Measurements from ENCODE around the gene LIG1. TPM values are rescaled to one million over a fixed set of nuclear protein-coding genes. Genes with fewer than 3 reads are reported as not detected.
A peak's percentile ranks its signal among the peaks of the same experiment; 100 is the strongest.
"Not testable (repeated sequence)": the region's sequence is repeated elsewhere in the genome, so short reads cannot be mapped to it uniquely, and the experiment has no call there.

Gene LIG1
- total RNA-seq, 1 experiment from 2014 or later = 204 TPM

GRCh38 chr19:48085076-48085475 lies 85.1 kb downstream of the LIG1 start:
- H3K4me3 ChIP-seq (ENCODE audit: low read depth, low read length, poor library complexity, severe bottlenecking) = no peak overlapping the region
- DNase-seq (ENCODE audit: low spot score) = peak; percentile 55
- H3K4me1 ChIP-seq (ENCODE audit: insufficient read depth, low read length, poor library complexity, severe bottlenecking) = peaks cover 29% of the 10 kb centered on the region
- H3K9me3 ChIP-seq (ENCODE audit: low read depth, low read length, poor library complexity, severe bottlenecking) = no peaks in the 10 kb centered on the region
- no peaks in the 10 kb centered on the region for H3K36me3 ChIP-seq (ENCODE audit: insufficient read depth, low read length, poor library complexity, severe bottlenecking)
- intact Hi-C loops (cut with micrococcal nuclease; ENCODE audit: unreplicated experiment) = no loop called here
- TF ChIP-seq, protein P1, sequence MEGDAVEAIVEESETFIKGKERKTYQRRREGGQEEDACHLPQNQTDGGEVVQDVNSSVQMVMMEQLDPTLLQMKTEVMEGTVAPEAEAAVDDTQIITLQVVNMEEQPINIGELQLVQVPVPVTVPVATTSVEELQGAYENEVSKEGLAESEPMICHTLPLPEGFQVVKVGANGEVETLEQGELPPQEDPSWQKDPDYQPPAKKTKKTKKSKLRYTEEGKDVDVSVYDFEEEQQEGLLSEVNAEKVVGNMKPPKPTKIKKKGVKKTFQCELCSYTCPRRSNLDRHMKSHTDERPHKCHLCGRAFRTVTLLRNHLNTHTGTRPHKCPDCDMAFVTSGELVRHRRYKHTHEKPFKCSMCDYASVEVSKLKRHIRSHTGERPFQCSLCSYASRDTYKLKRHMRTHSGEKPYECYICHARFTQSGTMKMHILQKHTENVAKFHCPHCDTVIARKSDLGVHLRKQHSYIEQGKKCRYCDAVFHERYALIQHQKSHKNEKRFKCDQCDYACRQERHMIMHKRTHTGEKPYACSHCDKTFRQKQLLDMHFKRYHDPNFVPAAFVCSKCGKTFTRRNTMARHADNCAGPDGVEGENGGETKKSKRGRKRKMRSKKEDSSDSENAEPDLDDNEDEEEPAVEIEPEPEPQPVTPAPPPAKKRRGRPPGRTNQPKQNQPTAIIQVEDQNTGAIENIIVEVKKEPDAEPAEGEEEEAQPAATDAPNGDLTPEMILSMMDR (conservative IDR thresholded peaks at IDR 0.05; ENCODE audit: low read depth, low read length) = no peak
- no peak for TF ChIP-seq EZH2 (IDR thresholded peaks at IDR 0.05; ENCODE audit: borderline replicate concordance, low read depth, low read length, poor library complexity, severe bottlenecking)
- CTCF ChIA-PET = interaction anchor here (1.4 kb wide), 1 partner anchor 122 kb away, joined by 3 read pairs; no protein-coding TSS in a partner anchor
- BruUV-seq (replicated peaks) = no TSS peak
- POLR2A ChIA-PET (ENCODE audit: low non-redundant PET) = no interaction called here
- peak overlapping the region; percentile 73 for H3K27ac ChIP-seq (ENCODE audit: low read depth, low read length, poor library complexity, severe bottlenecking)
- H3K27me3 ChIP-seq (replicated peaks; ENCODE audit: insufficient read depth, low read depth, low read length, poor library complexity) = no peaks in the 10 kb centered on the region

DNA sequence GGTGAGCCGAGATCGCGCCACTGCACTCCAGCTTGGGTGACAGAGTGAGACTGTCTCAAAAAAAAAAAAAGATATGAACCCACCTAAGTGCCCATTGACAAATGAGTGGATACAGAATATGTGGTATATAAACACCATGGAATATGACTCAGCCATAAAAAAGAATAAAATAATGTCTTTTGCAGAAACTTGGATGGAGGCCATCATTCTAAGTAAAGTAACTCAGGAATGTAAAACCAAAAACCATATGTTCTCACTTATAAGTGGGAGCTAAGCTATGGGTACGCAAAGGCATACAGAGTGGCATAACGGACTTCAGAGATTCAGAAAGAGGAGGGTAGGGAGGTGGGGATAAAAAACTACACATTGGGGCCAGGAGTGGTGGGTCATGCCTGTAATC lies 89.0 kb downstream of the LIG1 start:
- no TSS peak for BruUV-seq (replicated peaks)
- Histone ChIP-seq H3K4me3 (ENCODE audit: low read depth, low read length, poor library complexity, severe bottlenecking) (no peak overlapping the region), H3K4me1 (ENCODE audit: insufficient read depth, low read length, poor library complexity, severe bottlenecking) (peaks cover 18% of the 10 kb centered on the region), H3K9me3 (ENCODE audit: low read depth, low read length, poor library complexity, severe bottlenecking) (no peaks in the 10 kb centered on the region), H3K27ac (ENCODE audit: low read depth, low read length, poor library complexity, severe bottlenecking) (no peak overlapping the region), H3K27me3 (replicated peaks; ENCODE audit: insufficient read depth, low read depth, low read length, poor library complexity) (no peaks in the 10 kb centered on the region), H3K36me3 (ENCODE audit: insufficient read depth, low read length, poor library complexity, severe bottlenecking) (no peaks in the 10 kb centered on the region)
- no peak for DNase-seq (ENCODE audit: low spot score)
- POLR2A ChIA-PET (ENCODE audit: low non-redundant PET) = no interaction called here
- CTCF ChIA-PET = no interaction called here
- intact Hi-C loops (cut with micrococcal nuclease; ENCODE audit: unreplicated experiment) = no loop called here
- TF ChIP-seq, protein P1 (conservative IDR thresholded peaks at IDR 0.05; ENCODE audit: low read depth, low read length) = no peak
- no peak for TF ChIP-seq EZH2 (IDR thresholded peaks at IDR 0.05; ENCODE audit: borderline replicate concordance, low read depth, low read length, poor library complexity, severe bottlenecking)

- DNase-seq (ENCODE audit: low spot score); intact Hi-C loops (cut with micrococcal nuclease; ENCODE audit: unreplicated experiment); H3K36me3 ChIP-seq (ENCODE audit: insufficient read depth, low read length, poor library complexity, severe bottlenecking); H3K4me3 ChIP-seq (ENCODE audit: low read depth, low read length, poor library complexity, severe bottlenecking); H3K4me1 ChIP-seq (ENCODE audit: insufficient read depth, low read length, poor library complexity, severe bottlenecking); H3K27me3 ChIP-seq (replicated peaks; ENCODE audit: insufficient read depth, low read depth, low read length, poor library complexity); H3K27ac ChIP-seq (ENCODE audit: low read depth, low read length, poor library complexity, severe bottlenecking); CTCF ChIA-PET; H3K9me3 ChIP-seq (ENCODE audit: low read depth, low read length, poor library complexity, severe bottlenecking); BruUV-seq (replicated peaks): not testable (repeated sequence)
- POLR2A ChIA-PET (ENCODE audit: low non-redundant PET) = interaction anchor here (0.5 kb wide), 1 partner anchor 31 kb away, joined by 4 read pairs; no protein-coding TSS in a partner anchor
These were observed 99.9 kb downstream of the LIG1 start for GRCh38 chr19:48070177-48070769.

DNA sequence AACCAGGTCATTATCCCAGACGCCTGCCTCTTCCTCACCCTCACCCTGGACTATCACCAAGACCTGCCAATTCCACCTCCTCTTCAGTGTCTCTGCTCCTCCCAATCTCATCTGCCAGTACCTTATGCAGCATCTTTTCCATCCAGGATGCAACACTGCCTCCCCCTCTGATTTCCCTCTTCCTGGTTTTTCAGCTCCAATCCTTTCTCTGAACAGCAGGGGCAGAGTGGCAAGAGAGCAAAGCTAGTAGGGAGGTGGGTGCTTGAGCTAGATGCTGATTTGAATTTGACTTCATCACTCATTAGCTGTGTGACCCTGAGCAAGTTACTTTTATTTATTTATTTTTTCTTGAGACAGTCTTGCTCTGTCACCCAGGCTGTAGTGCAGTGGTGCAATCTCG lies 100.7 kb downstream of the LIG1 start:
- Histone ChIP-seq H3K4me3 (ENCODE audit: low read depth, low read length, poor library complexity, severe bottlenecking) (no peak overlapping the region), H3K4me1 (ENCODE audit: insufficient read depth, low read length, poor library complexity, severe bottlenecking) (no peaks in the 10 kb centered on the region), H3K27me3 (replicated peaks; ENCODE audit: insufficient read depth, low read depth, low read length, poor library complexity) (no peaks in the 10 kb centered on the region), H3K36me3 (ENCODE audit: insufficient read depth, low read length, poor library complexity, severe bottlenecking) (no peaks in the 10 kb centered on the region), H3K27ac (ENCODE audit: low read depth, low read length, poor library complexity, severe bottlenecking) (no peak overlapping the region), H3K9me3 (ENCODE audit: low read depth, low read length, poor library complexity, severe bottlenecking) (no peaks in the 10 kb centered on the region)
- intact Hi-C loops (cut with micrococcal nuclease; ENCODE audit: unreplicated experiment) = no loop called here
- POLR2A ChIA-PET (ENCODE audit: low non-redundant PET) = interaction anchor here (0.5 kb wide), 1 partner anchor 30 kb away, joined by 4 read pairs; no protein-coding TSS in a partner anchor
- CTCF ChIA-PET = interaction anchor here (1.0 kb wide), 1 partner anchor 75 kb away, joined by 4 read pairs; the partner anchor contains the start of gene ELSPBP1
- BruUV-seq (replicated peaks) = no TSS peak
- DNase-seq (ENCODE audit: low spot score) = no peak
- TF ChIP-seq, protein P1 (conservative IDR thresholded peaks at IDR 0.05; ENCODE audit: low read depth, low read length) = no peak

All from A673 (cell line).